A549 (cell line): ENCODE data around the gene AQP7. TPM values are rescaled to one million over a fixed set of nuclear protein-coding genes. Genes with fewer than 3 reads are reported as not detected.

Source experiments
- ATAC-seq, 2 experiments: fragments of 200-7000 bp in 1 of 2; fragments of >200 bp in 1 of 2; cut with Nextera tagmentation in 1 of 2; cut with Tn5 transposase in 1 of 2; 3 replicates each; pipeline versions ENCODE4 v1.8.0 to v1.9.1; 2018 to 2020; ENCODE audit warnings: mild to moderate bottlenecking in 1 of 2, moderate library complexity in 1 of 2
- CTCF ChIA-PET: fragments of 300-600 bp; sonication (Branson Sonifier 250); formaldehyde crosslinking; extraction: SDS; loops from one replicate; lab custom pipeline; 2021; ENCODE audit warnings: antibody characterized with exemption, inconsistent platforms; lab: Yijun Ruan, JAX
- POLR2A ChIA-PET: fragments of 350-600 bp; formaldehyde crosslinking; extraction: SDS; loops from one replicate; lab custom pipeline; 2021; ENCODE audit warnings: antibody characterized with exemption, inconsistent platforms; lab: Yijun Ruan, JAX
- DNase-seq, 2 experiments: peaks; one replicate each; pipeline versions ENCODE4 v3.0.0 to v3.0.0-alpha.2; 2011 to 2016; ENCODE audit warnings: low read depth in 1 of 2, low spot score in 1 of 2
- FAIRE-seq: peaks from 2 replicates; lab custom pipeline; 2011; peaks lifted over from hg19 to GRCh38; lab: Jason Lieb, UNC
- H3K27ac ChIP-seq, 2 experiments: fragments of >200 bp; sonication (Bioruptor Twin); formaldehyde crosslinking; 3 replicates each; pipeline ENCODE4 v1.5.1; 2016 to 2017
- H3K4me1 ChIP-seq: fragments of >200 bp; sonication (Bioruptor Twin); formaldehyde crosslinking; 3 replicates; pipeline ENCODE4 v1.6.1; 2016
- H3K4me2 ChIP-seq: fragments of >200 bp; sonication (Bioruptor Twin); formaldehyde crosslinking; 3 replicates; pipeline ENCODE4 v1.6.1; 2016
- H3K4me3 ChIP-seq: fragments of >200 bp; sonication (Bioruptor Twin); formaldehyde crosslinking; 3 replicates; pipeline ENCODE4 v1.5.1; 2016
- H3K9me3 ChIP-seq: fragments of >200 bp; sonication (Bioruptor Twin); formaldehyde crosslinking; 3 replicates; pipeline ENCODE4 v1.6.1; 2016
- BHLHE40 ChIP-seq: IDR thresholded peaks from 2 replicates; pipeline ENCODE4 v1.6.1; 2012; ENCODE audit warnings: low read depth, low read length, inconsistent platforms
- CEBPB ChIP-seq, 2 experiments: fragments of >200 bp in 1 of 2; sonication (Bioruptor Twin) in 1 of 2; formaldehyde crosslinking in 1 of 2; IDR thresholded peaks; 2 replicates each; pipeline ENCODE4 v1.6.1; 2012 to 2016
- EHF ChIP-seq: fragments of 250-450 bp; sonication (Bioruptor Pico); IDR thresholded peaks from 2 replicates; pipeline ENCODE4 v1.5.0; 2020; ENCODE audit warnings: mild to moderate bottlenecking
- EHMT2 ChIP-seq: fragments of 200-600 bp; sonication (generic); IDR thresholded peaks from 2 replicates; pipeline ENCODE4 v1.6.1; 2016; ENCODE audit warnings: antibody characterized with exemption, low read depth, mild to moderate bottlenecking, moderate library complexity
- ESRRA ChIP-seq: fragments of 150-350 bp; IDR thresholded peaks from 2 replicates; pipeline ENCODE4 v1.6.1; 2014; ENCODE audit warnings: mild to moderate bottlenecking, low read length, borderline replicate concordance
- KDM1A ChIP-seq: fragments of 200-600 bp; sonication (generic); IDR thresholded peaks from 2 replicates; pipeline ENCODE4 v1.6.1; 2016; ENCODE audit warnings: low read depth, mild to moderate bottlenecking
- MAFK ChIP-seq: fragments of 450-650 bp; IDR thresholded peaks from 2 replicates; pipeline ENCODE4 v1.6.1; 2014; ENCODE audit not compliant: partially characterized antibody
- MYC ChIP-seq: IDR thresholded peaks from 2 replicates; pipeline ENCODE4 v1.6.1; 2012; ENCODE audit warnings: mild to moderate bottlenecking, inconsistent platforms, low read length, improper control_type of control experiment, borderline replicate concordance
- RAD21 ChIP-seq, 2 experiments: fragments of >200 bp in 1 of 2; sonication (Bioruptor Twin) in 1 of 2; formaldehyde crosslinking in 1 of 2; IDR thresholded peaks in 1 of 2; conservative IDR thresholded peaks in 1 of 2; 2 replicates in 1 of 2; 3 replicates in 1 of 2; pipeline ENCODE4 v1.6.1; 2012 to 2018; ENCODE audit warnings: inconsistent platforms in 1 of 2
- RARB ChIP-seq: fragments of 250-450 bp; sonication (Bioruptor Pico); IDR thresholded peaks from 2 replicates; pipeline ENCODE4 v1.8.0; 2021; ENCODE audit warnings: mild to moderate bottlenecking, moderate library complexity
- RNF2 ChIP-seq: fragments of 200-600 bp; sonication (generic); IDR thresholded peaks from 2 replicates; pipeline ENCODE4 v1.6.1; 2016; ENCODE audit warnings: low read depth, mild to moderate bottlenecking, antibody characterized with exemption, moderate library complexity, borderline replicate concordance
- ZSCAN20 ChIP-seq: fragments of 250-450 bp; sonication (Bioruptor Pico); IDR thresholded peaks from 2 replicates; pipeline ENCODE4 v1.8.0; 2022; ENCODE audit warnings: mild to moderate bottlenecking, moderate library complexity
- WGBS: methylation state at CpG from one replicate; pipeline ENCODE4 v1.1.6; 2017; ENCODE audit errors: missing lambda C conversion rate; 5-methylcytosine and 5-hydroxymethylcytosine counted together
- polyA plus RNA-seq, 4 experiments: library from polyadenylated mRNA; depleted of rRNA in 3 of 4; stranded (reverse); fragments of >200 nt; fragmentation: RNase III in 1 of 4; extraction: RNeasy Plus Mini Kit Qiagen cat#74134 plus additional on column Dnase treatment in 1 of 4; gene quantifications; 2 replicates in 3 of 4; 3 replicates in 1 of 4; pipeline ENCODE4 v1.2.3, GENCODE V29; 2011 to 2017
- TF ChIP-seq, protein P1 (sequence below): fragments of >200 bp; sonication (Bioruptor Twin); formaldehyde crosslinking; IDR thresholded peaks from 3 replicates; pipeline ENCODE4 v1.6.1; 2016
- TF ChIP-seq, protein P2 (sequence below): fragments of 450-650 bp; IDR thresholded peaks from 2 replicates; pipeline ENCODE4 v1.6.1; 2014; ENCODE audit warnings: antibody characterized with exemption
- TF ChIP-seq, protein P3 (sequence below): IDR thresholded peaks from 2 replicates; pipeline ENCODE4 v1.6.1; 2012; ENCODE audit warnings: low read depth, borderline replicate concordance
- TF ChIP-seq, protein P4 (sequence below): fragments of 150-350 bp; IDR thresholded peaks from 2 replicates; pipeline ENCODE4 v1.6.1; 2014; ENCODE audit warnings: low read depth, mild to moderate bottlenecking, low read length

AQP7 gene
- polyA plus RNA-seq, 2 of the 4 experiments (the other 2 are of a cell fraction) = 0.61 to 1.1 TPM

DNA sequence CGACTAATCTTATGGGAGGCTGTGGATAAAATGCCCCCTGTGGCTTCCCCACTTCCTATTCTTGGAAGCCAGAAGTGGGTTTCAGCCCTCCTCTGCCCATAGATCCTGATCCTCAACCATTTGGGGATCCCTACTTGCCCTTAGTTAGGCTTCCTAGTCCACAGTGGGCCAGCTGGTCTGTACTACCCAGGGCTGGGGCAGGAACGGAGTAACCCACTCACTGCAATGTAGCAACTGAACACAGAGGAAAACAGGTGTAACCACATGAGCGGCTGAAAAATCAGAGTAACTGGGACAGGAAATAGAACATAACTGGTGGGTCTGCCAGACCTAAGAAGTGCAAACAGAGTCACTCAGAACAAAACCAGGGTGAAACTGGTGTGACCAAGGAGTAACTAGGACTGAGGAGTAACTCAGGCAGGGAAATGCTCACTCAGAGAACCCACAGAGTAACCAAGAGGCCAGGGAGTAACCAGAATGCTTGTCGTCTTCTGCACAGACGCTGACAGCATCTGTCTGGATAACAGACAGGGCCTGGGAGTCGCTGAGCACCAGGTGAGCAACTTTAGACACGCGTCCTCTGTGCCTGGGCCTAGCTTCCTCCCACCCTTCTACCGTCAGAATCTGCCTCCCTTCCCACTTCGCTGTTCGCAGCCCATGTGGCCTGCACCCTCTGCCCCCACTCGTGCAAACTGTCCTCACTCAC, 44.0 kb upstream of the AQP7 start:
- ChIA-PET POLR2A (interaction anchor here (0.6 kb wide), 1 partner anchor 9 kb away, joined by 7 read pairs; no protein-coding TSS in a partner anchor), CTCF (interaction anchor here (1.1 to 41.9 kb wide), 7 partner anchors 3 to 218 kb away, joined by 3 to 834 read pairs (median 68); partner anchors contain the start of genes AQP3, AQP7 and NOL6)
- H3K4me2 ChIP-seq = peak overlapping the region; percentile 92
- H3K4me3 ChIP-seq = peak overlapping the region; percentile 42; the same call in 2 of the 3 replicates
- H3K9me3 ChIP-seq = no peaks in the 10 kb centered on the region
- FAIRE-seq (no peak), DNase-seq (no peak), ATAC-seq (peak; percentile 11 to 14; a peak in 4 of 6 replicates)
- H3K27ac ChIP-seq = peak overlapping the region; percentile 43 to 80; a peak in 4 of 6 replicates
- H3K4me1 ChIP-seq = peaks cover 37% of the 10 kb centered on the region
- WGBS = 72% methylated on average over 12 of the region's 12 CpGs
- TF ChIP-seq ZSCAN20 (CRISPR knock-in tag) (no peak), EHF (CRISPR knock-in tag) (no peak), RARB (CRISPR knock-in tag) (no peak), RAD21 (conservative IDR thresholded peaks at IDR 0.05 in 1 of 2, IDR thresholded peaks at IDR 0.05 in 1 of 2) (no peak)
- TF ChIP-seq, protein P1, sequence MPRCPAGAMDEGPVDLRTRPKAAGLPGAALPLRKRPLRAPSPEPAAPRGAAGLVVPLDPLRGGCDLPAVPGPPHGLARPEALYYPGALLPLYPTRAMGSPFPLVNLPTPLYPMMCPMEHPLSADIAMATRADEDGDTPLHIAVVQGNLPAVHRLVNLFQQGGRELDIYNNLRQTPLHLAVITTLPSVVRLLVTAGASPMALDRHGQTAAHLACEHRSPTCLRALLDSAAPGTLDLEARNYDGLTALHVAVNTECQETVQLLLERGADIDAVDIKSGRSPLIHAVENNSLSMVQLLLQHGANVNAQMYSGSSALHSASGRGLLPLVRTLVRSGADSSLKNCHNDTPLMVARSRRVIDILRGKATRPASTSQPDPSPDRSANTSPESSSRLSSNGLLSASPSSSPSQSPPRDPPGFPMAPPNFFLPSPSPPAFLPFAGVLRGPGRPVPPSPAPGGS = no peak
- TF ChIP-seq, protein P2, sequence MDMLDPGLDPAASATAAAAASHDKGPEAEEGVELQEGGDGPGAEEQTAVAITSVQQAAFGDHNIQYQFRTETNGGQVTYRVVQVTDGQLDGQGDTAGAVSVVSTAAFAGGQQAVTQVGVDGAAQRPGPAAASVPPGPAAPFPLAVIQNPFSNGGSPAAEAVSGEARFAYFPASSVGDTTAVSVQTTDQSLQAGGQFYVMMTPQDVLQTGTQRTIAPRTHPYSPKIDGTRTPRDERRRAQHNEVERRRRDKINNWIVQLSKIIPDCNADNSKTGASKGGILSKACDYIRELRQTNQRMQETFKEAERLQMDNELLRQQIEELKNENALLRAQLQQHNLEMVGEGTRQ = no peak

DNA sequence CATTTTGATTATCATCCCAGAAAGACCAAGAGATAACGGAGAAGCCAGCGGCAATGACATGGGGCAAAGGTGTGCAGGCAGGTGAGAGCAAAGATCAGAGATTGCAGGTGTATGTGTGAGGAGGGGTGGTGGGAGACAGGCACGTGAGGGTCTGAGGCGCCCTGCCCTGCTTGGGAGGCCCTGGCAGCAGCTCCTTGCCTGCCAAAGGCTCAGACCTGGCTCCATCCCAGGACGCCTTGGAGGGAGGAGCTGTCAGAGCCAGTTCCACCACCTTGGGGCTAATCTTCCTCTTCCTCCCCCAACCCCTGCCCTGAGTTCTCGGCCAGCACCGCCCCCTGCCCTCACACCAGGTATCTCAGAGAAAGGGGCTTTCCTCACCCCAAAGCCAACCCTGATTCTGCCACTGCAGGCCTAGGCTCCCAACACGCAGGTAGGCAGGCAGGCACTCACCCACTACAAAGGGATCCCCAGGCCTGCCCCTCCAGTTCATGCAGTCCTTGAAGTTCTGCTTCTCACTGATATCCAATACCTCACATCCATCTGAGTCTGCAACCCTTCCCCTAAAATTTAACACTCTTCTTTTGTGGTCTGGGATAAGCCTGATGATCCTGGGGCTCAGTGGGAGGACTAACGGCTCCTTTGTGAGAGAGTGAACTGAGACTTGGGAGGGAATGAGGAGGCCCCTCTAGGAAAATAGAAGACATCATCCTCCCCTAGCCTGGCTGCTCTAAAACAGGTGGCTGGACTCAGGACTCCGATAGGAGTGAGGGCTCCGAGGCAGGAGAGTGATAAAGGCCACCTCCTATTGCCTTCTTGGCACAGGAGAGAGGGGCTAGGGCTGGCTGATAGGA, 43.2 kb upstream of the AQP7 start:
- no peak overlapping the region for H3K4me2 ChIP-seq
- POLR2A ChIA-PET = no interaction called here
- WGBS = 87% methylated on average over 11 of the region's 11 CpGs
- H3K4me3 ChIP-seq = no peak overlapping the region
- peaks cover 42% of the 10 kb centered on the region for H3K4me1 ChIP-seq
- no peaks in the 10 kb centered on the region for H3K9me3 ChIP-seq
- TF ChIP-seq ESRRA = no peak
- TF ChIP-seq BHLHE40 = no peak
- TF ChIP-seq, protein P3, sequence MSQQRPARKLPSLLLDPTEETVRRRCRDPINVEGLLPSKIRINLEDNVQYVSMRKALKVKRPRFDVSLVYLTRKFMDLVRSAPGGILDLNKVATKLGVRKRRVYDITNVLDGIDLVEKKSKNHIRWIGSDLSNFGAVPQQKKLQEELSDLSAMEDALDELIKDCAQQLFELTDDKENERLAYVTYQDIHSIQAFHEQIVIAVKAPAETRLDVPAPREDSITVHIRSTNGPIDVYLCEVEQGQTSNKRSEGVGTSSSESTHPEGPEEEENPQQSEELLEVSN = no peak
- no peak for TF ChIP-seq MYC
- no peak for TF ChIP-seq KDM1A
- TF ChIP-seq MAFK = no peak
- TF ChIP-seq RNF2 = no peak
- no peak for TF ChIP-seq EHMT2
- TF ChIP-seq CEBPB (IDR thresholded peaks at IDR 0.05) = no peak
- TF ChIP-seq, protein P4, sequence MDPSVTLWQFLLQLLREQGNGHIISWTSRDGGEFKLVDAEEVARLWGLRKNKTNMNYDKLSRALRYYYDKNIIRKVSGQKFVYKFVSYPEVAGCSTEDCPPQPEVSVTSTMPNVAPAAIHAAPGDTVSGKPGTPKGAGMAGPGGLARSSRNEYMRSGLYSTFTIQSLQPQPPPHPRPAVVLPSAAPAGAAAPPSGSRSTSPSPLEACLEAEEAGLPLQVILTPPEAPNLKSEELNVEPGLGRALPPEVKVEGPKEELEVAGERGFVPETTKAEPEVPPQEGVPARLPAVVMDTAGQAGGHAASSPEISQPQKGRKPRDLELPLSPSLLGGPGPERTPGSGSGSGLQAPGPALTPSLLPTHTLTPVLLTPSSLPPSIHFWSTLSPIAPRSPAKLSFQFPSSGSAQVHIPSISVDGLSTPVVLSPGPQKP = no peak
- TF ChIP-seq, all 56 proteins: peak for 0
- CTCF ChIA-PET = interaction anchor here (1.3 to 41.9 kb wide), 5 partner anchors 21 to 70 kb away, joined by 4 to 834 read pairs (median 30); partner anchors contain the start of genes AQP3 and NOL6
- peak overlapping the region in 1 of 2 experiments; percentile 80; a peak in 3 of 6 replicates for H3K27ac ChIP-seq
- FAIRE-seq (no peak), DNase-seq (no peak), ATAC-seq (no peak)
